ENCODE results near the gene CORO6.

Gene CORO6

DNA sequence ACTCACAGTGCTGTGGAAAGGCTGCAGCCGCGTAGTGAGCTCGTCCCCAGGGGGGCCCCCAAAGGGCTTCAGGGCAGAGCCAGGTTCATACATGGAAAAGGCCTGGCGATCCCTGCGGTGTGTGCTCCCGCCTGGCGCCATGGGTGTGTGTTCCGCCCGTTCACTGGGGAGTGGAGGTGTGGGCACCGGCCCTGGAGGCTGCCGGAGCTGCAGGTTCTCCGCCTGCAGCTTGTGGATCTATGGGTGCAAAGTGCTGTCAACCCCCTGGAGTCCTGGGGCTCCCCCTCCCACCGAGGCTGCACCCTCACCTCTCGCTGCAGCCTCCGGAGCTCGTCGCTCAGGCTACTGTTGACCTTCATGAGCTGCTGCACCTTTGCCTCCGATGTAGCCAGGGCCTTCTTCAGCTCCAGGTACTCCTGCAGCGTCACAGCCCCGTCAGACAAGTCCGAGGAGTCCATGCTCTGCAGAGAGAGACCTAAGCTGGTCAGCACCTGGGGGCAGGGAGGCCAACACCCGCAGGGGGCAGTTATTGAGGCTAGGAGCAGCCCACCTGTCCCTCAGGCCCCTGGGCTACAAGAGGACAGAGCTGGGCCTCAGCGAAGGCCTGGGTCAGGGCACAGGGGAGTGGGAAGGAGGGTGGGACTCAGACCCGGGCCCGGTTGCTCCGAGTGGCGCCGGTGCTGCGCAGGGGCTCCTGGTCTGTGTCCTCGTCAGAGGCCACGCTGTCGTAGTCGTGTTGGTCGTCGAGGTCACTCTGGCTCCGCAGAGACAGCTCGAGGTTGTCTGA, 46.3 kb downstream of the CORO6 start:
- no peak for DNase-seq

DNA sequence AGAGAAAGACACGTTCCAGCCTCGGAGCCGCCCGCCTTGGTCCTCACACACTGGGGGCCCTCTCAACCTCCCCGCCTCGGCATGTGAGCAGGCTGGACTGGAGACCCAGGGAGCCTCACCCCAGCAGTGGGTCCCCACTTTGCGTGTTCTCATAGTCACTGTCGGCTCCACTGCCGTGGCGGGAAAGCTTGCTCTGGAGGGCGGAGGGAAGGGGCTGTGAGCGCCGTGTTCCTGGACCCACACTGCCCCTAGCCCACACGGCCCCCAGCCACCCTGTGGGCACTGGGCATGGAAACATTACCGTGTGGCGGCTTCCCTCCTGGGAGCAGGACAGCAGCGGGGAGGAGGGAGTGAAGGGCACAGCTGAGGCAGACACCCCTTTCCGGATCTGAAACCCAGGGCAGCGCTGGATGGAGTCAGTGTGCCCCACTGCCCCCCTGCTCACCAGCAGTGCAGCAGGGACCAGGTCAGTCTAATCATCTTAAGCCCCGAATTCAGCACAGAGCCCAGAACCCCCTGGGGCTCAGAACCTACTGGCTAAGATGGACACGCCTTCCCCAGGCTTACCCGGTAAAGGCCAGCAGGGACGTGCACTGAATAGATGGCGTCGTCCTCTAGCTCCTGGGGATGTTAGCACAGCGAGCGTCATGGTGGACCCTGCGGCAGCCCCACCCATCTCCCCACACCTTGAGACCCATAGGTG, 47.0 kb downstream of the CORO6 start:
- DNase-seq, result no peak

DNA sequence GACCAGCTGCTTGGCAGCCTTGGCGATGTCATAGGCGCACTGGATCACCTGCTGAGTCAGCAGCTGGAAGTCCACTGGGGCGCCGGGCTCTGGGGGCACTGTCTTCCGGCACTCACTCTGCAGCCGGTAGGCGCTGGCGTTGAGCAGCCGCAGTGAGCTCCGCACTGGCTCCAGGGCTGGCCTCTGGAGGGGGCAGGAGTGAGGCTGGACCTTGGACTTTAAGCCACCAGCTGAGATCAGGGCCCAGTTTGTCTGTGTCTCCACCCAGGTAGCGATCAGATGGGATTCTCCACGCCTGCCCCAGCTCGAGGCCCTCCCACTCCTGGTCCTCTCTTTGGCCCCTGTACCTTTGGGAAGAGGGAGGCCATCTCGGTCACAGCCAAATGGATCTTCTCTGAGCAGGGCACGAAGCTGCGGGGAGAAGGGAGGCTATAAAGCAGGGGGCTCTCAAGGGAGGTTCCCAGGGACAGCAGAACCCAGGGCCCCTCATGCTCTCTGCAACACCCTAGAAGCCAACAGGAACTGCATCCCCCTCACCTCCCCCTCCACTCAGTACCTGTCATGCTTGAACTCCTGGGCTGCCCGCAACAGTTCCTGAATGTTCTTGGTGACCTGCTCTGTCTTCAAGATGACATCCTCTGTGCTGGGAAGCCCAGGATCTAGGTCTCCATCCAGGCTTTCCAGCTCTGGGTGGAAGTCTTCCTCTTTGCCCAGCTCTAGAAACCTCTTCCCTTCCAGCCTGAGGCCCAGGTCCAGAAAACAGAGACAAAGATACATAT, 47.8 kb downstream of the CORO6 start:
- DNase-seq, result no peak

DNA sequence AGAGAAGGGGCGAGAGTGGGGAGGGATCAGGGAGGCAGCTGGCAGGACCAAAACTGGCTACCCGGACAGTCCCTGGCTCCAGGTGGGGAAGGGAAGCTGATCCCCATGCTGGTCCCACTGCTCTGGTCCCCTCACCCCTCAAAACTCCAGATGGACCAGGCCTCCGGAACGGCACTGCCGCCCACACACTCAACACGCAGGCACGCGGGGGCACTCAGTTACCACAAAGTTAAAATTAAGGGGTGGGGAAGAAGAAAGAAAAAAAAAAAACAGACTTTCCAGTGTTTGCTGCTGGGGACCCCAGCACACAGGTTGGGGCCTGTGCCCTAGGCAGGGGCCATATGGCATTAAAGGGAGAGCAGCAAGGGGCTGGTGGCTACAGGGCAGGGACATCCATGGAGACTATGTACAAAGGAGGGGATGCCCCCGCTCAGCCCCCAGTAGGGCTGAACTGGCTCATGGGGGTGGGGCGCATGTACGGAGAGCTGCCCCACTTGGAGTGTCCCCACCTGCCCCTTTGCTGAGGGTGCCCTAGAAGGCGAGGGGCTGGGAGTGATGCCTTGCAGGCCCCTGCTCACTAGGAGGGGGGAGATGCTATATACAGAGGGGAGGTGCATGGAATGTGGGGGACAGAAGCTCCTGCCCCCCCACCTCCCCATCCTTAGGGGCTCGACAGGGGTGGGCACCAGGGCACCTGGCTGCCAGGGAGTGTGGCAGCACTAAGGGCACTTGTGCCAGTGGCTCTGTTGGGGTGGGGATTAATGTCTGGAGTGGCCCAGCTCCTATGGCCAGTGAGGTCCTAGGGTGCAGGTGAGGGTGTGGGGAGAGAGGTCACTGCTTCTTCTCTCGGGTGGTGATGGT, 48.6 kb downstream of the CORO6 start:
- no peak for DNase-seq

DNA sequence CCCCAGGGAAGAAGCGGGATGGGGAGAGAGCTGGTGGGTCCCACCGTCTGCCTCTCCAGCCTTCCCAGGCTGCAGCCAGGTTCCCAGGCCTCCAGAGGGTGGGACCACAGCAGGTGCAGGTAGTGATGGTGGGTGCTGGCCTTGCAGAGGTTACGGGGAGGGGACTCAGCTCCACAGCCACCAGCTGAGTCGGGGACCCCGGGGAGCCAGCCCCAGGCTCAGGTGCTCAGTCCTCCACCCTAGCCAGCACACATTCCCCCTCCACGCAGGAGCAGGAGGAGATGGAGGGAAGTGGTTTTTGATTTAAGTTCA, 49.2 kb downstream of the CORO6 start:
- DNase-seq, result no peak

DNA sequence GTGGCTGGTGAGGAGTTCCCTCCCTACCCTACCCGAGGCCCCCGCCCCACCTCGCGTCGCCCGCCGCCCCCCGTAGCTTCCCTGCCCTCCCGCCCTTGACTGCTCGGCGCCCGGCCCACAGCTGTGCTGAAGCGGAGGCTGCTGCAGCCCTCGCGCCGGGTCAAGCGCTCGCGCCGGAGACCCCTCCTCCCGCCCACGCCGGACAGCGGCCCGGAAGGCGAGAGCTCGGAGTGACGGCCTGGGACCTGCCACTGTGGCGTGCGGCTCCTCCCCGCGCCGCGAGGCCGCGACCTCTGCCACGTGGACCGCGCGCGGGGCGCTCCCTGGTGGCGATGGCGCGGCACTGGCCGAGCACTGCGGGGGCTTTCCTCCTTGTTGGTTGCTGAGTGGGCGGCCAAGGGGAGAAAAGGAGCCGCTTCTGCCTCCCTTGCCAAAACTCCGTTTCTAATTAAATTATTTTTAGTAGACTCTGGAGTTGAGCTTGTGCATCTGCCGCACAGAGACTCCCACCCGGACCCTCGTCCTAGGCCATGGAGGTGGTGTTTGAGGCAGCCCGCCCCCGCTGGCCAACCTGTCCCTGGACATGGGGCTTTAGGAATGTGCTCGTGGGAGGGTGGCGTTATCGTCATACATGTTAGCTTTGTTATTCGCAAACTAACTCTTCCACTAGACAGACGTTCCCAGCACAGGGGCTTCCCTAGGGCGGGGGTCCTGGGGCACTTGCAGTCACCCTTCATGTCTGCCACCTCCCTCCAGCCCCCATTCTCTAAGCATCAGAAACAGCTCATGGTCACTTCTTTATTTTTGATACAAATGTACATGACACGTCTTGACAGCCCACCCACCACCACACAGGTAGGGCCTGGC, 49.8 kb downstream of the CORO6 start:
- DNase-seq, result no peak

DNA sequence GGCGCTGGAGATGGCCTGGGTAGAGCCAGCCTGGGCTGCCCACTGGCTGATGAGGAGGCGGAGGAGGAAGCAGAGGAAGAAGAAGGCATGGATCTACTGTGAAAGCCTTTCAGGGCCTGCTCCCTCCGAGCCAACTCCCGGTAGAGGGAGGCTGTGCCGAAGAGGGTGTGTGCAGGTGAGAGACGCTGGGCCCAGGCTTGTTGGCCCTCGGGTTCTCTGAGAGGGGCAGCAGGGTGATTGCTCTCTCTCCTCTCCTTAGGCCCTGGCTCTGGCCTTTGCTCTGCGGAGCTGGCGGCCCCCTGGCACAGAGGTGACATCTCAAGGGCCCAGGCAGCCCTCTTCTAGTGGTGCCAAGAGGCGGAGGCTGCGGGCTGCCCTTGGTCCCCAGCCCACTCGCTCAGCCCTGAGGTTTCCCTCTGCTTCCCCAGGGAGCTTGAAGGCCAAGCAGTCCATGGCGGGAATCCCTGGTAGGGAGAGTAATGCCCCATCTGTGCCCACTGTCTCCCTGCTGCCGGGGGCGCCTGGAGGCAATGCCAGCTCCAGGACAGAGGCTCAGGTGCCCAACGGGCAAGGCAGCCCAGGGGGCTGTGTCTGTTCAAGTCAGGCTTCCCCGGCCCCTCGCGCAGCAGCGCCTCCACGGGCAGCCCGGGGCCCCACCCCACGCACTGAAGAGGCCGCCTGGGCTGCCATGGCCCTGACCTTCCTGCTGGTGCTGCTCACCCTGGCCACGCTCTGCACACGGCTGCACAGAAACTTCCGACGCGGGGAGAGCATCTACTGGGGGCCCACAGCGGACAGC, 50.6 kb downstream of the CORO6 start:
- DNase-seq, result no peak

DNA sequence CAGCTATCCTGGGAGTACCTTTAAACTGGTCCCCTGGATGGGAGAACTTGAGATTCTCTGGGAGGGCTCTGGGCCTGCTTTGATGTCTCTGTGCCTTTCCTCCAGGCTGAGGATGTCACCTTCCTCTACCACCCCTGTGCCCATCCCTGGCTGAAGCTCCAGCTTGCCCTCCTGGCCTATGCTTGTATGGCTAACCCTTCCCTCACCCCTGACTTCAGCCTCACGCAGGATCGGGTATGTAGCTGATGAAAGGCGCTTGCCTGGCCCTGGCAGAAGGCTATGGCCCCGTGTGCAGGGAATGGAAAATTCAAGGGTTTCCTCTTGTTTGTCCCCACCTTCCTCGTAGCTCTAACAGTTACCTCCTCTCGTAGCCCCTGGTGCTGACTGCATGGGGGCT, 51.2 kb downstream of the CORO6 start:
- no peak for DNase-seq

DNA sequence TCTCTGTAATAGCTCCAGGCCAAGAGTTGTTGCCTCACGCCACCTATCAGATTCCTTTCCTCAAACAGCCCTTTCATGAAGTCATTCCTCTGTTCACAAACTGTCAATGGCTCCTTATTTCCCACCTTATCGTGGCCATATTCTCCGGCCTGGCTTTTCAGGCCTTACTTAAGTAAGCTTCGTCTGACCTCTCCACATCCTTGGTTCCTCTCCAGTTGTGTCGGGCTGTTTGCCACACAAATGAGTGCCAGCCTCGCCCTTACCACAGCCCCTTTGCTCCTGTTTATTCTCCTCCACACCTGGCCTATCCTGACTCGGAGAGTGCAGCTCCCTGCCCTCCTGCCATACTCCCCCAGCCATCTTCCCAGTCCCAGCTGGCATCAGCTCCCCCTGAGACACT, 52.2 kb downstream of the CORO6 start:
- DNase-seq, result no peak

DNA sequence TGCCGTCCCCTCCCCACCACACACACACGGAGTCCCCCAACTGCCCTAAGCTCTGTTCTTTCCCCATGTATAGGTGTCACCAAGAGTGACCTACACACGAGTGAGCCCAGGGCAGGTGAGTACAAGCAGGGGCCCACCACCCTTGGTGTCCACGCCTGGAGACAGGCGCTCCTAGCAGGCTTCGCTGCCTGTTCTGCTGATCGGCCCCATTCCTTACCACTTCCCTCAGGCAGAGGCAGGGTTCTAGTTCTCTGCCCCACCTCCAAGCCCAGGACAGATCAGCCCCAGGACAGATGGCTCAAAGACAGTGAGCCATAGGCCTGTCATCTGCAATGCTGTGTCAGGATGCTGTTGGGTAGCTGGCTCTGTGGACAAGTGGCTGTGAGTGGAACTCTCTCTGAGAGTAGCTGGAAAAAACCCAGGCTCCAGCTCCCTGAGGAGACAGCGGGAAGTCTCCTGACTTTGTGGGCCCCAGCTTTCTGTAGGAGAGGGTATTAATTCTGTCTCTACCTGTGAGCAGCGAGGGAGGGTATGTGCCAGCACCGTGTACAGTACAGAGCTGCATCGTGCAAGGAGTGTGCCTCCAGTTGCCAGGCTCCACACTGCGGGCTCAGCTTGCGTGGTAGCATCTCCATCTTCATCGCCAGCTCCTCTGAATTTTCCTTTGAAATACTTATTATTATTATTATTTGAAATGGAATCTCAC, 53.3 kb downstream of the CORO6 start:
- no peak for DNase-seq

DNA sequence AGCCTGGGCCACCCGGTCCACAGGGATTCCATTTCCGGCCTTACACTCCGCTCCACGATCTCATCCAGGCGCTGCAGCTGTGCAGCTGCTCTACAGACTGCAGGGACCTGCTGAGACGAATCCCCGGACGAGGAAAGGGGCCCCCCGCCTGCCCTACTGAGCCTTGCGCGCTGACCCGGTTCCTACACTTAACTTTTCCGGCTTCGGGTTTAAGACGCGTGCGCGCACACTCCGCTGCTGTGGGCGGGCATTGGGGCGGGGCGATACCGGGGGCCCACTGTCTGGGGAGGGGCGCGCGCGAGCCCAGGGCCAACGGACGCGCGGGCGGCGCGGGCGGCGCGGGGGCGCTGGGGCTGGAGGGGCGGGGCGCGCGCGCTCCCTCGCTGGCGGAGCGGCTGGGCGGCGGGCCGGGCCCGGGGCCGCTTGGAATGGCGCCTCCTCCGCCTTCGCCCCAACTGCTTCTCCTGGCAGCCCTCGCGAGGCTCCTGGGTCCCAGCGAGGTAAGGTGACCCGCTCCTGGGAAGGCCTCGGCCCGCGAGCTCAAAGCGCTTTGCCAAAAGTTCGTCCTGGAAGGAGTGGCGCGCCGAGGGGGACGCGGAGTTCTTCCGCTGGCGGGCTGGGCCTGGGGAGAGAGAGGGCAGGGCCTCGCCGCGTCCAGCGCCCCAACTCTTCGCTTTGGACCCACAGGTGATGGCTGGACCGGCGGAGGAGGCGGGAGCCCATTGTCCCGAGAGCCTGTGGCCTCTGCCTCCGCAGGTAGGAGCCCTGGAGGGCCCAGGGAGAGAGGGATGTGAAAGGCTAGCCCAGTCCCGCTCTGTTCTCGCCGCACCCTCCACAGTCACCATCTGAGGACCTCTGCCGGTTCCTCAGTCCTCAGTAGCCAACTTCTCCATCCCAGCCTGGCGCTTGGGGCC, 54.1 kb downstream of the CORO6 start, which contains the start of gene TP53I13:
TP53I13 (plus strand) TSS at position 371 of the 914 bp plus-strand sequence; CDS start at position 429, 58 bp downstream.
- peak; percentile 89 for DNase-seq

DNA sequence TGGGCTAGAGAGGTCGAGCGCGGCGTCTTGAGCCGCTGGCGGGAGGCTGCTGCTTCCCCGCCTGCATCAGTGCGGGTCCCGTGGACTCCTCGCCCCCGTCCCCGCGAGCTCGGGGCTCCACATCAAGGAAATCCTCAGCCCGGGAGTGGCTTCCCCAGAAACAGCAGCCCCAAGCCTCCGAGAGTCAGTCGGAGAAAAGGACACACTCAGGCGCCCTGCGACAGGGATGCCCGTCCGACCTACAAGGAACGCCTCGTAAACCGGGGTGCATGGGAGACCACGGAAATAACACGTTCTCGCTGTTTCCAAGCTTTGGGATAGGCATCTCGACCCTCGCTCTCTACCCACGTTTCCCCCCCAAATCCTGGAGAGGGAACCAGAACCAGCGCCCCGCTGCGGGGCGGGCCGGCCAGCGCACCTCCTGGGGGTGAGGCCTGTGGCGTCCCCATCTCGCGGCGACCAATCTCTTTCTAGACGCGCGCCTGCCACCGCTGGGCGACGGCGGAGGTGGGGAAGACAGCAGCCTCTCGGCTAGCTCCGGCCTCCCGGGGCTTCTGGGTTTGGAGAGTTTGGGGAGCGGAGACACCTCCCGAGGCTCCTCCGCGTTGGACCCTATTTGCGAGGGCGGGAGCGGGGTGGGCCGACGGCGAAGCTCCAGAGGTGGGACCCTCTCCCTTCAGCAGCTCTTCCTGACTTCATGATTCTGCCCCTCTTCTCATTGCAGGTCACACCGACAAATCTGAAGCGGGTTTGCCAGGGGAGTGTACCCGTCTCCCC, 55.0 kb downstream of the CORO6 start:
- peak; percentile 74 for DNase-seq

DNA sequence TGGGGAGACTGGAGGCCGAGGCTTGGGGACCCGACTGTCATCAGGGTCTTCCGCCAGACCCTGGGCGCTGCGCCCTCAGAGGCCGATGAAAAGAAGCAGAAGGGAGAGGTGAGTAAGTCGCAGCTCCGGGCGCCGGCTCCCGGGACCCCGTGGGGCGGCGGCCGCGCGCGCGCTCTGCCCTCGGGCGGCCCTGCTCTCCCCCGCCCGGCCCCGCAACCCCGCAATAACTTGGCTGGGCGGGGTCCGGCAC, 55.5 kb downstream of the CORO6 start:
- DNase-seq, result no peak

DNA sequence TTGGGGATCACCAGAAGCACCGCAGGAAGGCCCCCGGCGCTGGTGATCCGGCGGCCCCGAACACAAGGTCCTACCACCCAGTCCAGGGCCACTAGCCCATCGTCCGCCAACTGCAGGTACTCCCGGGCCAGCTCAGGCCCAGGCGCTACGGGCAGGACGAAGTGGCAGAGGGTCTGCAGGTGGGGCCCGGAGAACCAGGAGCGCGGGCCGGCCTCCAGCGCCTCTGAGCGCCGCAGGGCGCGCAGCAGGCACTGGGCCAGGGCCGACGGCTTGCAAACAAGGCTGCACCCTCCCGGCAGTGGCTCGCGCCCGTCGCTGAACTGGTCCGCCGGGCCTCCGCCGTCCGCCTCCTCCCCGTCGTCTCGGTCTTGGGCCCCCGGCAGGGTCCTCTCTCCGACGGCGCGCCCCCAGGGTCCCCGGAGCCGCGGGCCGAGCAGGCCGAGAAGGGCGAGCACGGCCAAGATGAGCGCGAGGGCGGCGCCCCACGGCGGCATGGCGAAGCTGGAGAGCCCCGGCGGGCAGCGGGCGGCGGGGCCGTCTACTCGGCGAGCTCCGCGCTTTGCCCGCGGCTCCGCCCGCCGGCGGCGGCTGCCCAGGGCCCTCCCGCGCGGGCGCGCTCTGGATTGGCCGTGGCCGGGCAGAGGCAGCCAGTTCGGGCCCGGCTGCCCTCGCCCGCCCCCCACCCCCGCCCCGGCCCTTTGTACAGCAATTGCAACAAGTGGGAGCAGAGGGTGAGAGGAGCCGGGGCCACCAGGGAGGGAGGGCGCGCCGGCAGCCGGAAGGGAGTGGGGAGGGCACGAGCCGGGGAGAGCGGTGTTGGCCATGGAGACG, 56.0 kb downstream of the CORO6 start, which contains the start of gene ABHD15:
ABHD15 (minus strand) TSS at position 565 of the 831 bp plus-strand sequence; CDS start at position 494, 71 bp downstream.
- peak; percentile 49 for DNase-seq

DNA sequence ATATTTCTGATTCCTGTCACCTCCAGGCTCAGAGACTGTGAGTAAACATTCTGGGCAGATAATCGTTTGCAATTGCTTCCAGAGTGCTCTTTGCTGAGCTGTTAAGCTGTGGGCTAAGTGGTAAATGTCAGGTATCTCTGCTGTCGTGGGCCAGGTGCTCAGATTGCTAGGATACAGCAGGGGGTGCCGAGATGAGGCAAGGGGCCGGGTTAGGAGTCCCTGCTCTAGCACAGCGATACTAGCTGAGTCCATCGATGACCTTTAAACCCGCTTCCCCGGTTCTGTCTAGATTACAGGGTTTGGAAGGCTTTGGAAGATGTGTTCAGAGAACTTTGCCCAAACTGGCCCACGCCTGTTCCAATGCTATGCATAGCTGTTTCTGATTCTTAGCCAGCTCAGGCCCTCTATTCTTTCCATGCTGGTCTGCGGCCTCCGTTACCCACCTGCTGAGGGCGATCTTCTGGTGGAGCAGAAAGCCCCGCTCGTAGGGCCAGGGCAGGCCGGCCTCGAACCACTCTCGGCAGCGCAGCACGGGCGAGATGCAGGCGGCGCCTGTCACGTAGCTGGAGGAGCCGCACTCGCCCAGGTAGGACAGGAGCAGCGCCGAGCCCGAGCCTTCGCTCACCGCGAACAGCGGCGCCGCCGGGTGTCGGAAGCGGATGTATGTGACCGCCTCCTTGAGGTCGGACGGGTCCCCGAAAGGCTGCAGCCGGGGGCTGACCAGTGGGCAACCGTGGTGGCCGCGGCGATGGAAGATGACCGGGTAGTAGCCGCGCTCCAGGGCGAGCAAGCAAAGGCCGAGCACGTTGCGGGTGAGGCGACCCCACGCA, 56.9 kb downstream of the CORO6 start:
- peak; percentile 57 for DNase-seq

Data from activated CD4-positive, alpha-beta T cell treated with anti-CD3 and anti-CD28 coated beads, Interleukin-2, amount 50 U/mL, for 1 hour (primary cell).